Loucy (cell line): Measurements from ENCODE around the gene NBEA.

Source experiments
- CTCF ChIP-seq: fragments of 200-600 bp; sonication (generic); conservative IDR thresholded peaks from 2 replicates; pipeline ENCODE4 v1.5.1; 2014; ENCODE audit warnings: mild to moderate bottlenecking, antibody characterized with exemption, low read length
- EZH2phosphoT487 ChIP-seq: fragments of 200-600 bp; IDR thresholded peaks from 2 replicates; pipeline ENCODE4 v1.6.1; 2018; ENCODE audit warnings: antibody characterized with exemption, mild to moderate bottlenecking, moderate library complexity, borderline replicate concordance

- TF ChIP-seq CTCF (no peak), EZH2phosphoT487 (no peak)
Measured at GRCh38 chr13:35649162-35649561, 707.1 kb downstream of the NBEA start.
